CD14-positive monocyte (primary cell): Measurements from ENCODE around the gene STK39. TPM values are rescaled to one million over a fixed set of nuclear protein-coding genes. Genes with fewer than 3 reads are reported as not detected.
"Not testable (repeated sequence)": the region's sequence is repeated elsewhere in the genome, so short reads cannot be mapped to it uniquely, and the experiment has no call there.

ENCODE experiments used
- DNase-seq, 3 donors: peaks; one replicate each; pipeline ENCODE4 v3.0.0-alpha.2; 2011 to 2022
- H2AFZ ChIP-seq: 2 replicates; pipeline ENCODE4 v1.6.0; 2012; ENCODE audit warnings: mild to moderate bottlenecking, low read depth, low read length, inconsistent platforms; ENCODE audit not compliant: insufficient read depth, poor library complexity, severe bottlenecking
- H3K27ac ChIP-seq, 2 donors: 1 replicate in 1 of 2; 2 replicates in 1 of 2; pipeline ENCODE4 v1.5.1; 2012 to 2013; ENCODE audit warnings: low read length in 2 of 2, control low read depth in 1 of 2, inconsistent platforms in 1 of 2, low read depth in 1 of 2, mild to moderate bottlenecking in 1 of 2
- H3K27me3 ChIP-seq, 2 donors: one replicate each; pipeline versions ENCODE4 v1.6.0 to v1.6.1; 2011 to 2013; ENCODE audit warnings: low read length in 2 of 2; ENCODE audit not compliant: control insufficient read depth in 2 of 2, insufficient read depth in 2 of 2
- H3K36me3 ChIP-seq, 2 donors: replicated peaks in 1 of 2; 1 replicate in 1 of 2; 2 replicates in 1 of 2; pipeline versions ENCODE4 v1.5.1 to v1.6.1; 2012 to 2013; ENCODE audit warnings: low read length in 2 of 2, control low read depth in 1 of 2, inconsistent platforms in 1 of 2, mild to moderate bottlenecking in 1 of 2; ENCODE audit not compliant: insufficient read depth in 2 of 2, control insufficient read depth in 1 of 2
- H3K4me1 ChIP-seq, 2 donors: 1 replicate in 1 of 2; 2 replicates in 1 of 2; pipeline versions ENCODE4 v1.5.1 to v1.6.1; 2012 to 2013; ENCODE audit warnings: low read length in 2 of 2, control low read depth in 1 of 2, inconsistent platforms in 1 of 2, mild to moderate bottlenecking in 1 of 2, moderate library complexity in 1 of 2; ENCODE audit not compliant: insufficient read depth in 2 of 2, control insufficient read depth in 1 of 2
- H3K4me2 ChIP-seq: replicated peaks from 2 replicates; pipeline ENCODE3; 2012; ENCODE audit warnings: low read length, moderate library complexity, mild to moderate bottlenecking; ENCODE audit not compliant: poor library complexity, severe bottlenecking; ENCODE audit errors: extremely low read depth
- H3K4me3 ChIP-seq, 3 experiments: fragments of 200-600 bp in 1 of 3; sonication (generic) in 1 of 3; replicated peaks in 1 of 3; 1 replicate in 2 of 3; 2 replicates in 1 of 3; pipeline ENCODE4 v1.5.1; 2011 to 2013; ENCODE audit warnings: low read length in 3 of 3, mild to moderate bottlenecking in 3 of 3, control low read depth in 2 of 3, low read depth in 2 of 3, inconsistent platforms in 1 of 3, moderate library complexity in 1 of 3
- H3K79me2 ChIP-seq: 2 replicates; pipeline ENCODE4 v1.6.0; 2012; ENCODE audit warnings: mild to moderate bottlenecking, control low read depth, inconsistent platforms, low read length, moderate library complexity; ENCODE audit not compliant: insufficient read depth
- H3K9ac ChIP-seq: 2 replicates; pipeline ENCODE4 v1.6.0; 2017; ENCODE audit warnings: low read length, mild to moderate bottlenecking; ENCODE audit not compliant: insufficient read depth, poor library complexity, severe bottlenecking
- H3K9me3 ChIP-seq, 2 donors: replicated peaks in 1 of 2; 1 replicate in 1 of 2; 2 replicates in 1 of 2; pipeline versions ENCODE4 v1.5.1 to v1.6.1; 2012 to 2013; ENCODE audit warnings: low read length in 2 of 2, control low read depth in 1 of 2; ENCODE audit not compliant: control insufficient read depth in 1 of 2, insufficient read depth in 1 of 2
- H4K20me1 ChIP-seq: 2 replicates; pipeline ENCODE4 v1.6.0; 2012; ENCODE audit warnings: mild to moderate bottlenecking, low read length, control low read depth, moderate library complexity; ENCODE audit not compliant: insufficient read depth
- H3K27ac Mint-ChIP-seq, 7 donors: one replicate each; pipeline ENCODE4 v1.8.0; 2020; ENCODE audit warnings: mild to moderate bottlenecking in 7 of 7, mixed read lengths in 7 of 7, moderate library complexity in 6 of 7, inconsistent platforms in 2 of 7
- H3K27me3 Mint-ChIP-seq, 3 donors: one replicate each; pipeline ENCODE4 v1.8.0; 2021 to 2022; ENCODE audit warnings: low read depth in 3 of 3, mild to moderate bottlenecking in 3 of 3, mixed read lengths in 3 of 3, moderate library complexity in 3 of 3, inconsistent platforms in 1 of 3
- H3K36me3 Mint-ChIP-seq, 2 donors: one replicate each; pipeline ENCODE4 v1.8.0; 2020; ENCODE audit warnings: mixed read lengths in 2 of 2, inconsistent platforms in 1 of 2, mild to moderate bottlenecking in 1 of 2
- H3K4me1 Mint-ChIP-seq: one replicate; pipeline ENCODE4 v1.8.0; 2020; ENCODE audit warnings: mild to moderate bottlenecking, mixed read lengths
- H3K4me3 Mint-ChIP-seq, 2 donors: one replicate each; pipeline ENCODE4 v1.8.0; 2020; ENCODE audit warnings: mild to moderate bottlenecking in 2 of 2, mixed read lengths in 2 of 2, moderate library complexity in 1 of 2
- H3K9me3 Mint-ChIP-seq, 7 donors: one replicate each; pipeline ENCODE4 v1.8.0; 2020 to 2022; ENCODE audit warnings: mixed read lengths in 7 of 7, mild to moderate bottlenecking in 6 of 7, moderate library complexity in 6 of 7, inconsistent platforms in 2 of 7
- CTCF ChIP-seq: fragments of 200-600 bp; IDR thresholded peaks from one replicate; pipeline ENCODE4 v1.8.0; 2022; ENCODE audit warnings: antibody characterized with exemption, mild to moderate bottlenecking
- WGBS: methylation state at CpG from one replicate; pipeline ENCODE4 v1.1.5; 2013; ENCODE audit warnings: missing lambda C conversion rate; ENCODE audit not compliant: insufficient coverage; 5-methylcytosine and 5-hydroxymethylcytosine counted together
- intact Hi-C, 2 donors: fragments of 100-400 bp; cut with micrococcal nuclease; formaldehyde crosslinking; loops; one replicate each; pipeline versions ENCODE4 v1.15.0 to v1.15.1; 2023
- polyA plus RNA-seq, 3 donors: library from polyadenylated mRNA; depleted of rRNA in 1 of 3; unstranded in 2 of 3; stranded (reverse) in 1 of 3; fragments of 300-500 nt in 2 of 3; fragments of >200 nt in 1 of 3; fragmentation: Illumina TruSeq in 2 of 3; gene quantifications; 1 replicate in 2 of 3; 2 replicates in 1 of 3; pipeline ENCODE4 v1.2.3, GENCODE V29; 2012 to 2021

Gene STK39
- polyA plus RNA-seq, 3 donors, result 1.2 to 2.7 (median 2.6) TPM

- no peaks in the 10 kb centered on the region for H3K79me2 ChIP-seq
- H3K36me3 ChIP-seq, result peaks cover 43 to 79% of the 10 kb centered on the region in 2 donors
- no peaks in the 10 kb centered on the region for H3K27me3 ChIP-seq
- H2AFZ ChIP-seq, result no peak overlapping the region
- peaks cover 45 to 70% of the 10 kb centered on the region in 2 donors for H3K36me3 Mint-ChIP-seq
- H3K4me3 ChIP-seq, result no peak overlapping the region
- no peak overlapping the region for H3K27ac ChIP-seq
- no peak for TF ChIP-seq CTCF
- peaks cover 15% of the 10 kb centered on the region for H3K4me1 Mint-ChIP-seq
- 100% methylated on average over 3 of the region's 4 CpGs for WGBS
- H4K20me1 ChIP-seq, result no peaks in the 10 kb centered on the region
- no peak overlapping the region for H3K4me2 ChIP-seq
- no peak for DNase-seq
- intact Hi-C loops, result no loop called here
- H3K27ac Mint-ChIP-seq, result no peak overlapping the region
- H3K4me1 ChIP-seq, result peaks cover 11 to 16% of the 10 kb centered on the region in 2 donors
- no peaks in the 10 kb centered on the region for H3K9me3 Mint-ChIP-seq
- peaks cover 0 to 1% (median 0%) of the 10 kb centered on the region in 3 donors for H3K27me3 Mint-ChIP-seq
- H3K9ac ChIP-seq, result no peak overlapping the region
- H3K9me3 ChIP-seq, result no peaks in the 10 kb centered on the region
- no peak overlapping the region for H3K4me3 Mint-ChIP-seq
These were observed 120.0 kb downstream of the STK39 start for GRCh38 chr2:168127371-168127770.

- H3K4me3 Mint-ChIP-seq, H4K20me1 ChIP-seq, H3K27ac Mint-ChIP-seq, H3K27ac ChIP-seq, H3K9ac ChIP-seq, H3K4me3 ChIP-seq, DNase-seq, H3K27me3 ChIP-seq, H3K4me1 Mint-ChIP-seq, H3K4me2 ChIP-seq, H3K27me3 Mint-ChIP-seq, H3K9me3 Mint-ChIP-seq, H2AFZ ChIP-seq, intact Hi-C loops, H3K79me2 ChIP-seq, H3K9me3 ChIP-seq: not testable (repeated sequence)
- H3K36me3 ChIP-seq, result peaks cover 55 to 80% of the 10 kb centered on the region in 2 donors
- H3K4me1 ChIP-seq, result peaks cover 11 to 15% of the 10 kb centered on the region in 2 donors
- peaks cover 27 to 47% of the 10 kb centered on the region in 2 donors for H3K36me3 Mint-ChIP-seq
- no CpG with 5 or more reads among the region's 1 CpG for WGBS
These were observed 125.2 kb downstream of the STK39 start for GRCh38 chr2:168122210-168122609.
